Liver (tissue), 9 donors: ENCODE results near the gene ACOT7. TPM values are rescaled to one million over a fixed set of nuclear protein-coding genes. Genes with fewer than 3 reads are reported as not detected.

Experiments
- DNase-seq: peaks from one replicate; pipeline ENCODE4 v3.0.0-alpha.2; 2017; ENCODE audit warnings: low spot score
- H3K27ac ChIP-seq, 2 donors: one replicate each; pipeline ENCODE4 v1.7.0; 2013; ENCODE audit warnings: inconsistent platforms in 2 of 2, low read length in 2 of 2, control low read depth in 1 of 2, low read depth in 1 of 2, mild to moderate bottlenecking in 1 of 2
- H3K27me3 ChIP-seq, 4 donors: one replicate each; pipeline versions ENCODE4 v1.6.1 to v1.7.0; 2013; ENCODE audit warnings: low read length in 3 of 4, inconsistent platforms in 1 of 4, mild to moderate bottlenecking in 1 of 4, moderate library complexity in 1 of 4; ENCODE audit not compliant: control insufficient read depth in 4 of 4, insufficient read depth in 4 of 4
- H3K36me3 ChIP-seq, 4 donors: one replicate each; pipeline versions ENCODE4 v1.6.1 to v1.7.0; 2013; ENCODE audit warnings: low read length in 3 of 4, mild to moderate bottlenecking in 3 of 4, low read depth in 1 of 4, moderate library complexity in 1 of 4; ENCODE audit not compliant: control insufficient read depth in 4 of 4, insufficient read depth in 3 of 4
- H3K4me1 ChIP-seq, 4 donors: one replicate each; pipeline versions ENCODE4 v1.6.1 to v1.7.0; 2013; ENCODE audit warnings: low read length in 3 of 4, mild to moderate bottlenecking in 3 of 4, moderate library complexity in 1 of 4; ENCODE audit not compliant: control insufficient read depth in 4 of 4, insufficient read depth in 4 of 4
- H3K4me3 ChIP-seq, 3 donors: one replicate each; pipeline versions ENCODE4 v1.6.1 to v1.7.0; 2013; ENCODE audit warnings: low read length in 3 of 3, control low read depth in 1 of 3, low read depth in 1 of 3, mild to moderate bottlenecking in 1 of 3
- H3K9ac ChIP-seq, 2 donors: one replicate each; pipeline ENCODE4 v1.7.0; 2013; ENCODE audit warnings: low read length in 2 of 2, mild to moderate bottlenecking in 2 of 2, moderate library complexity in 2 of 2, control low read depth in 1 of 2, low read depth in 1 of 2
- H3K9me3 ChIP-seq, 4 donors: one replicate each; pipeline versions ENCODE4 v1.6.1 to v1.7.0; 2013; ENCODE audit warnings: low read length in 3 of 4; ENCODE audit not compliant: control insufficient read depth in 4 of 4
- ATF3 ChIP-seq: IDR thresholded peaks from 2 replicates; pipeline ENCODE4 v1.6.1; 2016; ENCODE audit warnings: antibody characterized with exemption
- CTCF ChIP-seq: fragments of 150-350 bp; IDR thresholded peaks from 2 replicates; pipeline ENCODE4 v1.5.1; 2017; ENCODE audit warnings: improper control_type of control experiment, low read depth, low read length; ENCODE audit not compliant: missing input control
- EGR1 ChIP-seq, 2 donors: IDR thresholded peaks; 2 replicates each; pipeline ENCODE4 v1.6.1; 2016 to 2018; ENCODE audit warnings: antibody characterized with exemption in 2 of 2, low read depth in 2 of 2
- FOXA1 ChIP-seq: IDR thresholded peaks from 2 replicates; pipeline ENCODE4 v1.6.1; 2016; ENCODE audit warnings: antibody characterized with exemption
- FOXA2 ChIP-seq: IDR thresholded peaks from 2 replicates; pipeline ENCODE4 v1.6.1; 2016; ENCODE audit warnings: antibody characterized with exemption
- GABPA ChIP-seq, 2 donors: IDR thresholded peaks in 1 of 2; conservative IDR thresholded peaks in 1 of 2; 2 replicates each; pipeline ENCODE4 v1.6.1; 2016; ENCODE audit warnings: antibody characterized with exemption in 2 of 2, mild to moderate bottlenecking in 1 of 2, moderate library complexity in 1 of 2
- HNF4A ChIP-seq, 2 donors: conservative IDR thresholded peaks; 2 replicates each; pipeline ENCODE4 v1.6.1; 2016; ENCODE audit warnings: antibody characterized with exemption in 2 of 2, mild to moderate bottlenecking in 2 of 2
- HNF4G ChIP-seq: IDR thresholded peaks from 2 replicates; pipeline ENCODE4 v1.6.1; 2016; ENCODE audit warnings: antibody characterized with exemption
- JUND ChIP-seq, 2 donors: IDR thresholded peaks; 2 replicates each; pipeline ENCODE4 v1.6.1; 2016; ENCODE audit warnings: antibody characterized with exemption in 2 of 2
- MAX ChIP-seq: IDR thresholded peaks from 2 replicates; pipeline ENCODE4 v1.6.1; 2016; ENCODE audit warnings: antibody characterized with exemption
- NR2F2 ChIP-seq: IDR thresholded peaks from 2 replicates; pipeline ENCODE4 v1.6.1; 2016; ENCODE audit warnings: antibody characterized with exemption
- RAD21 ChIP-seq, 2 donors: IDR thresholded peaks; 2 replicates each; pipeline ENCODE4 v1.6.1; 2016; ENCODE audit warnings: antibody characterized with exemption in 2 of 2, mild to moderate bottlenecking in 2 of 2
- RXRA ChIP-seq, 2 donors: IDR thresholded peaks; 2 replicates each; pipeline ENCODE4 v1.6.1; 2017 to 2018; ENCODE audit warnings: antibody characterized with exemption in 2 of 2, mild to moderate bottlenecking in 1 of 2
- SP1 ChIP-seq: IDR thresholded peaks from 2 replicates; pipeline ENCODE4 v1.6.1; 2018; ENCODE audit warnings: antibody characterized with exemption, mild to moderate bottlenecking
- TAF1 ChIP-seq: conservative IDR thresholded peaks from 2 replicates; pipeline ENCODE4 v1.6.1; 2016; ENCODE audit warnings: antibody characterized with exemption, mild to moderate bottlenecking
- YY1 ChIP-seq: IDR thresholded peaks from 2 replicates; pipeline ENCODE4 v1.6.1; 2016; ENCODE audit warnings: antibody characterized with exemption, mild to moderate bottlenecking
- ZBTB33 ChIP-seq: IDR thresholded peaks from 2 replicates; pipeline ENCODE4 v1.6.1; 2016; ENCODE audit warnings: antibody characterized with exemption
- WGBS: extraction: QIAGEN DNeasy Blood & Tissue Kit; methylation state at CpG from one replicate; pipeline ENCODE4 v1.1.7; 2013; 5-methylcytosine and 5-hydroxymethylcytosine counted together
- polyA plus RNA-seq, 2 donors: library from polyadenylated mRNA; stranded (reverse) in 1 of 2; unstranded in 1 of 2; fragments of 200-250 nt in 1 of 2; fragments of >200 nt in 1 of 2; fragmentation: Nextera tagmentation in 1 of 2; extraction: Ambion mirVana in 1 of 2; gene quantifications; one replicate each; pipeline versions ENCODE4 v1.2.1 to v1.2.3, GENCODE V29; 2013 to 2015
- total RNA-seq, 2 donors: library from RNA; depleted of rRNA; stranded (reverse); fragments of >200 nt; gene quantifications; one replicate each; pipeline ENCODE4 v1.2.3, GENCODE V29; 2014
- donor health status: healthy.
- donor health status: healthy.
- donor health status: healthy.
- donor health status: healthy.
- donor health status: healthy.

ACOT7 gene
- total and polyA plus RNA-seq, 4 donors = 8.7 to 14.4 (median 10.4) TPM

GRCh38 chr1:6239213-6239752 is 154.3 kb downstream of the ACOT7 start:
- DNase-seq = no peak
- Histone ChIP-seq H3K27me3 (peaks cover 6 to 11% (median 9%) of the 10 kb centered on the region in 4 donors), H3K36me3 (no peaks in the 10 kb centered on the region), H3K27ac (no peak overlapping the region), H3K4me3 (no peak overlapping the region), H3K4me1 (peaks cover 6 to 15% (median 9%) of the 10 kb centered on the region in 4 donors), H3K9ac (no peak overlapping the region), H3K9me3 (no peaks in the 10 kb centered on the region)
- WGBS = 54% methylated on average over 7 of the region's 7 CpGs
- TF ChIP-seq RXRA (IDR thresholded peaks at IDR 0.05) (no peak), MAX (no peak), GABPA (IDR thresholded peaks at IDR 0.05 in 1 of 2, conservative IDR thresholded peaks at IDR 0.05 in 1 of 2) (no peak), RAD21 (IDR thresholded peaks at IDR 0.05) (no peak), SP1 (no peak), HNF4G (no peak), FOXA1 (no peak), ATF3 (no peak), YY1 (no peak), EGR1 (IDR thresholded peaks at IDR 0.05; ENCODE audit: low read depth in 2 of 2) (no peak), FOXA2 (no peak), ZBTB33 (no peak), CTCF (no peak), HNF4A (conservative IDR thresholded peaks at IDR 0.05) (no peak), JUND (IDR thresholded peaks at IDR 0.05) (no peak), NR2F2 (no peak)

- whole genome bisulfite sequencing = 97% methylated on average over 4 of the region's 4 CpGs
- peaks cover 0 to 7% (median 6%) of the 10 kb centered on the region in 4 donors for H3K27me3 ChIP-seq
Measured at GRCh38 chr1:6237093-6237492, 156.5 kb downstream of the ACOT7 start.

More at GRCh38 chr1:6237093-6237492, 156.5 kb downstream of the ACOT7 start:
- Histone ChIP-seq H3K36me3 (peaks cover 2 to 9% (median 8%) of the 10 kb centered on the region in 4 donors), H3K27ac (no peak overlapping the region), H3K4me3 (no peak overlapping the region), H3K9ac (no peak overlapping the region), H3K9me3 (no peaks in the 10 kb centered on the region), H3K4me1 (peaks cover 2 to 15% (median 8%) of the 10 kb centered on the region in 4 donors)
- DNase-seq = no peak
- TF ChIP-seq FOXA2 (no peak), HNF4G (no peak), MAX (no peak), NR2F2 (no peak), YY1 (no peak), ATF3 (no peak), ZBTB33 (no peak), JUND (IDR thresholded peaks at IDR 0.05) (no peak), GABPA (IDR thresholded peaks at IDR 0.05 in 1 of 2, conservative IDR thresholded peaks at IDR 0.05 in 1 of 2) (no peak), HNF4A (conservative IDR thresholded peaks at IDR 0.05) (no peak), TAF1 (no peak), CTCF (no peak), RAD21 (IDR thresholded peaks at IDR 0.05) (no peak), EGR1 (IDR thresholded peaks at IDR 0.05; ENCODE audit: low read depth in 2 of 2) (no peak), RXRA (IDR thresholded peaks at IDR 0.05) (no peak), SP1 (no peak)
